Measurements from ENCODE around the gene LZTR1.

Gene LZTR1

GRCh38 chr22:20990184-20991180 lies 8.4 kb downstream of the LZTR1 start:
- no peak overlapping the region for H3K9ac ChIP-seq (ENCODE audit: low read length)
- H3K4me1 ChIP-seq (ENCODE audit: control insufficient read depth in 1 of 2, insufficient read depth in 2 of 2, low read length in 2 of 2), result no peaks in the 10 kb centered on the region
- no peak overlapping the region for H3K4ac ChIP-seq (ENCODE audit: low read depth, low read length)
- peaks cover 66 to 69% of the 10 kb centered on the region in 2 experiments for H3K36me3 ChIP-seq (ENCODE audit: control insufficient read depth in 1 of 2, insufficient read depth in 2 of 2, low read length in 2 of 2)
- no peak overlapping the region for H3K18ac ChIP-seq (ENCODE audit: low read length)
- no peak overlapping the region for H3K4me3 ChIP-seq (ENCODE audit: low read depth, low read length)
- no peak overlapping the region for H3K27ac ChIP-seq (ENCODE audit: low read depth, low read length)
- H3K79me2 ChIP-seq (ENCODE audit: control insufficient read depth, insufficient read depth, low read length, poor library complexity), result no peaks in the 10 kb centered on the region
- H3K79me1 ChIP-seq (ENCODE audit: low read length), result no peaks in the 10 kb centered on the region
- no peak for DNase-seq
- H3K14ac ChIP-seq (ENCODE audit: low read length), result no peak overlapping the region
- peaks cover 2% of the 10 kb centered on the region for H3K9me3 ChIP-seq (ENCODE audit: insufficient read depth, low read depth, low read length)
- H2BK120ac ChIP-seq (ENCODE audit: insufficient read depth, low read length, poor library complexity), result no peak overlapping the region
- no peak overlapping the region for H2AK5ac ChIP-seq (ENCODE audit: low read length)
- H4K8ac ChIP-seq (ENCODE audit: low read depth, low read length), result no peak overlapping the region
- no peak overlapping the region for H2AFZ ChIP-seq (ENCODE audit: insufficient read depth, low read length, poor library complexity)
- H4K12ac ChIP-seq (ENCODE audit: low read depth, low read length), result no peak overlapping the region
- H2BK12ac ChIP-seq (ENCODE audit: low read length), result no peak overlapping the region
- H3K4me2 ChIP-seq (ENCODE audit: low read length), result no peak overlapping the region
- no peak overlapping the region for H3K23ac ChIP-seq (ENCODE audit: low read length)
- H4K91ac ChIP-seq (ENCODE audit: low read depth, low read length), result no peak overlapping the region
- WGBS (ENCODE audit: extremely low coverage, insufficient coverage, insufficient read length), result no CpG with 5 or more reads among the region's 21 CpGs
- H3K27me3 ChIP-seq (ENCODE audit: insufficient read depth, low read length), result no peaks in the 10 kb centered on the region
- H2BK5ac ChIP-seq (ENCODE audit: low read depth, low read length, poor library complexity), result no peak overlapping the region

- DNase-seq, result no peak
- H3K36me3 ChIP-seq (ENCODE audit: control insufficient read depth in 1 of 2, insufficient read depth in 2 of 2, low read length in 2 of 2), result peaks cover 70 to 71% of the 10 kb centered on the region in 2 experiments
- no peak overlapping the region for H2BK5ac ChIP-seq (ENCODE audit: low read depth, low read length, poor library complexity)
- H3K18ac ChIP-seq (ENCODE audit: low read length), result no peak overlapping the region
- no peak overlapping the region for H3K27ac ChIP-seq (ENCODE audit: low read depth, low read length)
- no CpG with 5 or more reads among the region's 24 CpGs for WGBS (ENCODE audit: extremely low coverage, insufficient coverage, insufficient read length)
- H3K9ac ChIP-seq (ENCODE audit: low read length), result no peak overlapping the region
- H3K4me3 ChIP-seq (ENCODE audit: low read depth, low read length), result no peak overlapping the region
- no peak overlapping the region for H2AK5ac ChIP-seq (ENCODE audit: low read length)
- H3K79me1 ChIP-seq (ENCODE audit: low read length), result no peaks in the 10 kb centered on the region
- no peaks in the 10 kb centered on the region for H3K79me2 ChIP-seq (ENCODE audit: control insufficient read depth, insufficient read depth, low read length, poor library complexity)
- no peak overlapping the region for H3K14ac ChIP-seq (ENCODE audit: low read length)
- peaks cover 2% of the 10 kb centered on the region for H3K9me3 ChIP-seq (ENCODE audit: insufficient read depth, low read depth, low read length)
- H4K91ac ChIP-seq (ENCODE audit: low read depth, low read length), result no peak overlapping the region
- H3K4me1 ChIP-seq (ENCODE audit: control insufficient read depth in 1 of 2, insufficient read depth in 2 of 2, low read length in 2 of 2), result no peaks in the 10 kb centered on the region
- H3K23ac ChIP-seq (ENCODE audit: low read length), result no peak overlapping the region
- H4K8ac ChIP-seq (ENCODE audit: low read depth, low read length), result no peak overlapping the region
- no peak overlapping the region for H3K4ac ChIP-seq (ENCODE audit: low read depth, low read length)
- H2BK120ac ChIP-seq (ENCODE audit: insufficient read depth, low read length, poor library complexity), result no peak overlapping the region
- H2BK12ac ChIP-seq (ENCODE audit: low read length), result no peak overlapping the region
- H3K4me2 ChIP-seq (ENCODE audit: low read length), result no peak overlapping the region
- H2AFZ ChIP-seq (ENCODE audit: insufficient read depth, low read length, poor library complexity), result no peak overlapping the region
- H3K27me3 ChIP-seq (ENCODE audit: insufficient read depth, low read length), result no peaks in the 10 kb centered on the region
- no peak overlapping the region for H4K12ac ChIP-seq (ENCODE audit: low read depth, low read length)
These were observed 9.4 kb downstream of the LZTR1 start for GRCh38 chr22:20991252-20992055.

GRCh38 chr22:20992056-20992442 lies 10.0 kb downstream of the LZTR1 start:
- no peaks in the 10 kb centered on the region for H3K79me2 ChIP-seq (ENCODE audit: control insufficient read depth, insufficient read depth, low read length, poor library complexity)
- H3K18ac ChIP-seq (ENCODE audit: low read length), result no peak overlapping the region
- no peak overlapping the region for H2AK5ac ChIP-seq (ENCODE audit: low read length)
- H3K79me1 ChIP-seq (ENCODE audit: low read length), result no peaks in the 10 kb centered on the region
- H3K9me3 ChIP-seq (ENCODE audit: insufficient read depth, low read depth, low read length), result peaks cover 2% of the 10 kb centered on the region
- no peak overlapping the region for H3K4me2 ChIP-seq (ENCODE audit: low read length)
- no peak overlapping the region for H3K27ac ChIP-seq (ENCODE audit: low read depth, low read length)
- no peak overlapping the region for H4K91ac ChIP-seq (ENCODE audit: low read depth, low read length)
- H3K14ac ChIP-seq (ENCODE audit: low read length), result no peak overlapping the region
- no peak overlapping the region for H2BK5ac ChIP-seq (ENCODE audit: low read depth, low read length, poor library complexity)
- no peak overlapping the region for H2AFZ ChIP-seq (ENCODE audit: insufficient read depth, low read length, poor library complexity)
- no peak overlapping the region for H3K4me3 ChIP-seq (ENCODE audit: low read depth, low read length)
- no peak overlapping the region for H4K8ac ChIP-seq (ENCODE audit: low read depth, low read length)
- no peak overlapping the region for H2BK120ac ChIP-seq (ENCODE audit: insufficient read depth, low read length, poor library complexity)
- H3K4me1 ChIP-seq (ENCODE audit: control insufficient read depth in 1 of 2, insufficient read depth in 2 of 2, low read length in 2 of 2), result no peaks in the 10 kb centered on the region
- H3K9ac ChIP-seq (ENCODE audit: low read length), result no peak overlapping the region
- peaks cover 75 to 77% of the 10 kb centered on the region in 2 experiments for H3K36me3 ChIP-seq (ENCODE audit: control insufficient read depth in 1 of 2, insufficient read depth in 2 of 2, low read length in 2 of 2)
- H3K4ac ChIP-seq (ENCODE audit: low read depth, low read length), result no peak overlapping the region
- WGBS (ENCODE audit: extremely low coverage, insufficient coverage, insufficient read length), result no CpG with 5 or more reads among the region's 7 CpGs
- no peak overlapping the region for H2BK12ac ChIP-seq (ENCODE audit: low read length)
- no peak for DNase-seq
- H3K23ac ChIP-seq (ENCODE audit: low read length), result no peak overlapping the region
- H4K12ac ChIP-seq (ENCODE audit: low read depth, low read length), result no peak overlapping the region
- H3K27me3 ChIP-seq (ENCODE audit: insufficient read depth, low read length), result no peaks in the 10 kb centered on the region

- Histone ChIP-seq H3K14ac (ENCODE audit: low read length) (no peak overlapping the region), H3K79me1 (ENCODE audit: low read length) (no peaks in the 10 kb centered on the region), H3K36me3 (ENCODE audit: control insufficient read depth in 1 of 2, insufficient read depth in 2 of 2, low read length in 2 of 2) (peaks cover 77% of the 10 kb centered on the region in 2 experiments), H2AFZ (ENCODE audit: insufficient read depth, low read length, poor library complexity) (no peak overlapping the region), H4K12ac (ENCODE audit: low read depth, low read length) (no peak overlapping the region), H4K8ac (ENCODE audit: low read depth, low read length) (no peak overlapping the region), H2AK5ac (ENCODE audit: low read length) (no peak overlapping the region), H2BK5ac (ENCODE audit: low read depth, low read length, poor library complexity) (no peak overlapping the region), H3K4ac (ENCODE audit: low read depth, low read length) (no peak overlapping the region), H3K4me1 (ENCODE audit: control insufficient read depth in 1 of 2, insufficient read depth in 2 of 2, low read length in 2 of 2) (no peaks in the 10 kb centered on the region), H3K4me3 (ENCODE audit: low read depth, low read length) (no peak overlapping the region), H3K23ac (ENCODE audit: low read length) (no peak overlapping the region), H3K18ac (ENCODE audit: low read length) (no peak overlapping the region), H4K91ac (ENCODE audit: low read depth, low read length) (no peak overlapping the region), H3K27ac (ENCODE audit: low read depth, low read length) (no peak overlapping the region), H2BK12ac (ENCODE audit: low read length) (no peak overlapping the region), H2BK120ac (ENCODE audit: insufficient read depth, low read length, poor library complexity) (no peak overlapping the region), H3K27me3 (ENCODE audit: insufficient read depth, low read length) (no peaks in the 10 kb centered on the region), H3K79me2 (ENCODE audit: control insufficient read depth, insufficient read depth, low read length, poor library complexity) (no peaks in the 10 kb centered on the region), H3K9ac (ENCODE audit: low read length) (no peak overlapping the region), H3K4me2 (ENCODE audit: low read length) (no peak overlapping the region), H3K9me3 (ENCODE audit: insufficient read depth, low read depth, low read length) (peaks cover 2% of the 10 kb centered on the region)
- no peak for DNase-seq
- no CpG with 5 or more reads among the region's 21 CpGs for whole genome bisulfite sequencing (ENCODE audit: extremely low coverage, insufficient coverage, insufficient read length)
These were observed 10.6 kb downstream of the LZTR1 start for GRCh38 chr22:20992456-20993303.
